Gastroesophageal sphincter (tissue), 4 donors: ENCODE results near the gene CD27. TPM values are rescaled to one million over a fixed set of nuclear protein-coding genes. Genes with fewer than 3 reads are reported as not detected.
A peak's percentile ranks its signal among the peaks of the same experiment; 100 is the strongest.

ENCODE experiments used
- ATAC-seq: fragments of 150-250 bp; one replicate; pipeline ENCODE4 v1.9.1; 2016; ENCODE audit warnings: mild to moderate bottlenecking, moderate library complexity
- H3K27ac ChIP-seq, 4 donors: fragments of 200-600 bp; sonication (generic) in 3 of 4; 1 replicate in 3 of 4; 2 replicates in 1 of 4; pipeline ENCODE4 v1.5.1; 2016 to 2019
- H3K27me3 ChIP-seq: fragments of 200-600 bp; sonication (generic); one replicate; pipeline ENCODE4 v1.5.1; 2019
- H3K36me3 ChIP-seq, 2 donors: fragments of 200-600 bp; sonication (generic); one replicate each; pipeline ENCODE4 v1.5.1; 2019; ENCODE audit warnings: control low read depth in 1 of 2
- H3K4me1 ChIP-seq, 3 donors: fragments of 200-600 bp; sonication (generic); 1 replicate in 2 of 3; 2 replicates in 1 of 3; pipeline ENCODE4 v1.5.1; 2016 to 2019; ENCODE audit warnings: control low read depth in 2 of 3
- H3K4me3 ChIP-seq, 2 donors: fragments of 200-600 bp; sonication (generic); one replicate each; pipeline ENCODE4 v1.5.1; 2019; ENCODE audit warnings: mild to moderate bottlenecking in 1 of 2, moderate library complexity in 1 of 2
- H3K9me3 ChIP-seq, 3 donors: fragments of 200-600 bp; sonication (generic); one replicate each; pipeline ENCODE4 v1.5.1; 2017 to 2019; ENCODE audit warnings: control low read depth in 2 of 3
- CTCF ChIP-seq, 4 experiments: fragments of 200-600 bp in 2 of 4; fragments of 450-650 bp in 2 of 4; sonication (generic) in 1 of 4; IDR thresholded peaks; one replicate each; pipeline ENCODE4 v1.5.1; 2017 to 2019; ENCODE audit warnings: antibody characterized with exemption in 4 of 4, mild to moderate bottlenecking in 2 of 4, moderate library complexity in 2 of 4
- EP300 ChIP-seq: sonication (generic); formaldehyde crosslinking; IDR thresholded peaks from one replicate; pipeline ENCODE4 v1.6.1; 2017; ENCODE audit warnings: antibody characterized with exemption, mild to moderate bottlenecking
- POLR2A ChIP-seq, 2 donors: fragments of 450-650 bp; IDR thresholded peaks; one replicate each; pipeline ENCODE4 v1.6.1; 2017; ENCODE audit warnings: antibody characterized with exemption in 2 of 2, mild to moderate bottlenecking in 2 of 2, moderate library complexity in 1 of 2
- POLR2AphosphoS5 ChIP-seq: sonication (generic); formaldehyde crosslinking; IDR thresholded peaks from one replicate; pipeline ENCODE4 v1.6.1; 2017; ENCODE audit warnings: antibody characterized with exemption
- WGBS, 2 donors: methylation state at CpG; one replicate each; pipeline ENCODE4 v1.1.5; 2018; ENCODE audit warnings: low coverage in 1 of 2; 5-methylcytosine and 5-hydroxymethylcytosine counted together
- total RNA-seq, 4 donors: library from RNA; depleted of rRNA; stranded (reverse); fragments of >200 nt; gene quantifications; one replicate each; pipeline ENCODE4 v1.1.0, GENCODE V29; 2016

CD27 gene
- total RNA-seq, 4 donors from 2014 or later, result 0.45 to 0.89 TPM; not detected in 2

GRCh38 chr12:6428326-6428725, 16.4 kb upstream of the CD27 start:
- H3K9me3 ChIP-seq, result no peaks in the 10 kb centered on the region
- no peak overlapping the region for H3K27ac ChIP-seq
- 69 to 86% methylated on average over 3 of the region's 3 CpGs for WGBS, 2 donors

GRCh38 chr12:6430124-6430989, 14.4 kb upstream of the CD27 start:
- Histone ChIP-seq H3K4me3 (peak overlapping the region; percentile 17 to 36), H3K36me3 (no peaks in the 10 kb centered on the region), H3K27me3 (no peaks in the 10 kb centered on the region), H3K27ac (peak overlapping the region; percentile 85 to 91 (median 88)), H3K4me1 (peaks cover 9 to 17% (median 10%) of the 10 kb centered on the region in 3 donors), H3K9me3 (no peaks in the 10 kb centered on the region)
- ATAC-seq, result peak; percentile 97
- TF ChIP-seq CTCF (IDR thresholded peaks at IDR 0.05) (peak in 2 of 4 experiments; percentile 29 to 40), POLR2A (IDR thresholded peaks at IDR 0.05) (peak; percentile 19 to 29), EP300 (no peak), POLR2AphosphoS5 (peak; percentile 97)
- WGBS, 2 donors, result 6 to 14% methylated on average over 14 to 18 of the region's 19 CpGs

More at GRCh38 chr12:6428326-6428725, 16.4 kb upstream of the CD27 start:
- Histone ChIP-seq H3K27me3 (no peaks in the 10 kb centered on the region), H3K36me3 (no peaks in the 10 kb centered on the region), H3K4me3 (no peak overlapping the region), H3K4me1 (peaks cover 9 to 29% (median 15%) of the 10 kb centered on the region in 3 donors)
- TF ChIP-seq EP300, result no peak
- no peak for TF ChIP-seq POLR2A (IDR thresholded peaks at IDR 0.05)
- TF ChIP-seq POLR2AphosphoS5, result no peak
- no peak for TF ChIP-seq CTCF (IDR thresholded peaks at IDR 0.05)
- no peak for ATAC-seq

GRCh38 chr12:6432991-6433390, 11.8 kb upstream of the CD27 start:
- ATAC-seq, result no peak
- TF ChIP-seq POLR2A (IDR thresholded peaks at IDR 0.05) (no peak), POLR2AphosphoS5 (no peak), CTCF (IDR thresholded peaks at IDR 0.05) (no peak), EP300 (no peak)
- Histone ChIP-seq H3K4me1 (peaks cover 9 to 17% (median 10%) of the 10 kb centered on the region in 3 donors), H3K36me3 (no peaks in the 10 kb centered on the region), H3K4me3 (no peak overlapping the region), H3K27ac (no peak overlapping the region), H3K27me3 (no peaks in the 10 kb centered on the region), H3K9me3 (no peaks in the 10 kb centered on the region)
- WGBS, 2 donors, result 84 to 86% methylated on average over 4 to 5 of the region's 5 CpGs

- 67 to 80% methylated on average over 4 to 9 of the region's 17 CpGs for WGBS, 2 donors
- no peaks in the 10 kb centered on the region for H3K9me3 ChIP-seq
- ATAC-seq, result no peak
- no peaks in the 10 kb centered on the region for H3K27me3 ChIP-seq
- H3K4me3 ChIP-seq, result no peak overlapping the region
- H3K27ac ChIP-seq, result no peak overlapping the region
- TF ChIP-seq CTCF (IDR thresholded peaks at IDR 0.05) (no peak), EP300 (no peak), POLR2AphosphoS5 (no peak), POLR2A (IDR thresholded peaks at IDR 0.05) (no peak)
- peaks cover 9 to 17% (median 10%) of the 10 kb centered on the region in 3 donors for H3K4me1 ChIP-seq
- peaks cover 0 to 11% of the 10 kb centered on the region in 2 donors for H3K36me3 ChIP-seq
Measured at GRCh38 chr12:6434205-6435140, 10.3 kb upstream of the CD27 start.
